HG03060 (cell line): ENCODE measurements around the gene STX1A.

Experiments
- ATAC-seq: cut with Tn5 transposase; IDR thresholded peaks from one replicate; pipeline ENCODE4 v1.9.1; 2021; ENCODE audit warnings: low read depth, moderate number of reproducible peaks; ENCODE audit not compliant: unreplicated experiment

STX1A gene

DNA sequence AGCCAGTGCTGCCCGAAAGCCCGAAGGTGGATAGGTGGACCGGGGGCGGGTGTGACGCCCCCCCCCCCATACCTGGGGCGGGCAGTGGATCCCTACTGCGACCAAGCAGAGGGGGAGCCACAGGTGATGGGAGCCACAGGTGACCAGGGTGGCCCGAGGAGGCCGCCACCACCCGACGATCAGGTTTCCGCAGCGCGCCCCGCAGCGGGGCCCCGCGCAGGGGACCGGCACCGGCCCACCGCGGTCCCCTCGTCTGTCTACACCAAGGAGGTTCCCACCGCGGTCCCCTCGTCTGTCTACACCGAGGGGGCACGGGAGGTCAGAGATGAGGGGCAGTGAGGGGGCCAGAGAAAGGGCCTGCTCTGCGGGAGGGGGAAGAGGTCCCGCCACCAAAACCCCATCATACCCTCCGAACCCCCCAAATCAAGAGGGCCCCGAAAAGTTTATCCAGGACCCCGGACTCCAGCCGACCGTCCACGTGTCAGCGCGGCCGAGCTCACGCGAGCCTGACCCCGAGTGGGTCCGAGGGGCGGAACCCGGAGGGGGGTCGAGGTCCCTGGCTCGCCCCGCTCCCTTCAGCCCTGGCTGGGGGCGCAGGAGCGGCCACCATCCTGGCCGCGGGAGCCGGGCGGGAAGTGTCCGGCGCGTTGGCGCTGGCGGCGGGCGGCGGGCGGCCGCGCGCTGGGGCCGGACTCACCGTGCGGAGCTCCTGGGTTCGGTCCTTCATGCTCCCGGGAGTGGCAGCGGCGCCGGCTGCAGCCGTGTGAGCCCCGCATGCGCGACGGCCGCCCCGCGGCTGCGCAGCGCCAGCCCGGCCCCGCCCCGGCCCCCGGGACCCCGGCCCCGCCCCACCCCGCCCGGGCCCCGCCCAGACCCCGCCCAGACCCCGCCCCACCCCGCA is at the start of gene STX1A:
Gene STX1A, minus strand, starts transcription at position 765 of the 901 bp plus-strand sequence. Its CDS starts 38 bp downstream, at position 727.
- ATAC-seq: no peak

DNA sequence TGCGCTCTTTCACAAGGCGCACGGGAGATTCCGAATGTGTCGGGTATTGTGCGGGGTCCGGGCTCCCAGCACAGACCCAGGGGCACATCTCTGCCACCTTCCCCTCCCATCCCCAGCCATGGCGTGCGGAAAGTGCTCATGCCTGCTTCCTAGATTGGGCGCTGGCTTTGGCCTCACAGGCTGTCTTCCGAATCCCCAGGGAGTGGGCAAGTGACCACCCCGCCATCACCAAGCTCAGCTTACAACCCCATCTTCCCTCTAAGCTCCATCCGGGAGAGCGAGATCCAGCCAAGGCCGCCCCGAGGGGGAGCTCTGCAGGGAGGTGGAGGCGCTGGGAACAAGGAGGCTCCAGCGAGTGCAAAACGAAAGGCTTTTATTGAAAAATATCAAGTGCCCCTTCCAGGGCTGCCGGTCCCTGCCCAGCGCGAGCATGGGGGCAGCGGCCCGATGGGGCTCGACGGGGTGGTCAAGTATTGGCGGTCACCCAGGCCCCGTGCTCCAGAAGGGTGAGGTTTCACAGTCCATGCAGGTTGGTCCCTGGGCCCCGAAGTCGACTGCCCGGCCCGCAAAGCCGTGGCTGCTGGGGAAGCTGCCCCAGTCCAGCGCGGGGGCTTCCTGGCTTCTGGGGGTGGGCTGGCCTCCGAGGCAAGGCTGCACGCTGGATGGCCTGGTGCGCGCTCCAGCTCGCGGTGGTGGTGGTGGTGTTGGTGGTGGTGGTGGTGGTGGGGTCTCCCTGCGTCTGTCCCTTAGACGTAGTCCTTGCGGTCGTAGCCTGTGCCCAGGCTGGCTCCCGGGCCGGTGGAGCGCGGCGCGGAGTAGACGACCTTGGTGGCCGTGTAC is 49.4 kb upstream of the STX1A start:
- ATAC-seq: no peak

DNA sequence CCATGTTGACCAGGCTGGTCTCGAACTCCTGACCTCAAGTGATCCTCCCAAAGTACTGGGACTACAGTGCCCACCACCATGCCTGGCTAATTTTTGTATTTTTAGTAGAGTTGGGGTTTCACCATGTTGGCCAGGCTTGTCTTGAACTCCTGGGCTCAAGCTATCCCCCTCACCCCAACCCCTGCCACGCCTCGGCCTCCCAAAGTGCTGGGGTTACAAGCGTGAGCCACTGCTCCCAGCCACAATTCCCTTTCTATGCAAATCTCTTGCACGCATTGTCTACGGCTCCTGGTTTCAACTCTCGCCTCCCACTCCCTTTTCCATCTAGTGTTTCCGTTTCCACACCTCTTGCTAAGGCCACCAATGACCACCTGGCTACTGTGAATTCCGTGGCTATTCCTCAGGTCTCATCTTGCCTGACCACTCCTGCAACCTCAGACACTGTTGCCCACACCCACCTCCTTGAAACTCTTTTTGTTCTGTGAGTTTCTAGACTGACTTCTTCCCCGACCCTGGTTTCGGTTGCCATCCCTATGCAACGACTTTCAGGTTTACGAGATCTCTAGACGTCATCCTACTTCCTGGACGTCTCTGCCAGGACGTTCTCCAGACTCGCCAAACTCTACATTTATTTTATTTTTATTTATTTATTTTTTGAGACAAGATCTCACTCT is 47.2 kb upstream of the STX1A start:
- no peak for ATAC-seq

DNA sequence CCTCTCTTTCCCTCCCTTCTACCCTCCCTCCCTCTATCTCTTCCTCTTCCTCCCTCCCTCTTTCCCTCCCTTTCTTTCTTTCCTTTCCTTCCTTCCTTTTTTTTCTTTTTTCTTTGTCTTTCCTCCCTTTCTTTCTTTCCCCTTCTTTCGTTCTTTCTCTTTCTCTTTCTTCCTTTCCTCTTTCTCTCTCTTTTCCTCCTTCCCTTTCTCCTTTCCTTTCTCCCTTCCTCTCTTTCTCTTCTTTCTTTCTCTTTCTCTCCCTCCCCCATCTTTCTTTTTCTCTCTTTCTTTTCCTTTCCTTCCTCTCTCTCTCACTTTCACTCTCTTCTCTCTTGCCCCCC is 43.2 kb upstream of the STX1A start:
- no peak for ATAC-seq

DNA sequence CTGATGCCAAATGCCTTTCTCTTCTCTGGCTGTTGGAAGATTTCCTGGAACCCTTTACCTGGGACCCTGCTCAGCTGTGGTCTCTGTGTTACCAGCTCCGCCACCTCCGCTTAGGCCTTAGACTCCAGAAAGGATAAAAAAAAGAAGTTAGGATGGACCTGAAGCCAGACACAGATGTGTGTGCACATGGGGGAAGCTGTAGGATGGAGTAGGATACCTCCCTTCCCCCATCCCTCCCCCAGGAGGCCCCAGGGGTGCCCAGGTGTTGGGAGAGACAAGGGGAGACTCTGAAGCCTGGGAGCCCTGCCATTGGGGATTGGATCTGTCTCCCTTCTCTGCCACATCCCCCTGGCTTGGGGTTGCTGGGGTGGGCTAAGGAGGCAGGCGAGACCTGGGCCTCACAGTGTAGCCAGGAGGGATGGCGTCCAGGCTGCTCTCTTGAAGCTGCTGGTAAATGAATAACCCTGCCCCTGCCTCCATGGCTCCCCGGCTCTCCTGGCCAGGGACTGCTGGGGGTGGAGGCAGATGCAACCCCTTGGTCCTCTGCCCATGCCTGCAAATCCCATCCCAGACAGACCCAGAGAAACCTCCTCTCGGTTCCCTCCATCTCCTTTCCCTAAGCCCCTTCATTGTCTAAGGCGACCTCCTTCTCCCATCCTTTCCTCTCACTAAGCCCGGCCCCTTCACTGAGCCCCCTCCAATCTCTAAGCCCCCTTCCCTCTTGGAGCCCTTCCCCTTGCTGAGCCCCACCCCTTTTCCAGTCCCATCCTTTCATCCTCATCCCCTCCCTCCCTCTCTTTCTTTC is 42.6 kb upstream of the STX1A start:
- no peak for ATAC-seq

DNA sequence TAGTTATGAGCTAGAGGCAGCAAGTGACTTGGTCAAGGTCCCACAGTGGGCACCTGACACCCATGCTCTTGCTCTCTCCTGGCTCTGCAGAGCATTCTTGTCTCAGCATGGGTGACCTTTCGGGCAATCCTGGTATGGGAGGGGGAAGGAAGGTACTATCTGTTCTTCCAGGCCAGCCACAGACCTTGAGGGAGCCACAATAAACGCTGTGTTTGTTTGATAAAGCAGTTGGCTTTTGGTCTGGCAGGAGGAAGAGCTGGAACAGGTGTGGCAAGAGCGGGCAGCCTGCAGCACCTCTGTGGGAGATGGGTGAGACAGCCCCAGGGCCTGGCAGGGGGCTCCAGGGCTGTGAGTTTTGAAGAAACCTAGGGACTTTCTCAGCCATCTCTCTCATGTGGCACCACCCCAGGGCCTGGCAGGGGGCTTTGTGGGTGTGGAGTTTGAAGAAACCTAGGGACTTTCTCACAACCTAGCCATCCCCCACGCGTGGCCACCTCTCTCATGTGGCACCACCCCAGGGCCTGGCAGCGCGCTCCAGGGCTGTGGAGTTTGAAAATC is 39.2 kb upstream of the STX1A start:
- ATAC-seq: no peak

DNA sequence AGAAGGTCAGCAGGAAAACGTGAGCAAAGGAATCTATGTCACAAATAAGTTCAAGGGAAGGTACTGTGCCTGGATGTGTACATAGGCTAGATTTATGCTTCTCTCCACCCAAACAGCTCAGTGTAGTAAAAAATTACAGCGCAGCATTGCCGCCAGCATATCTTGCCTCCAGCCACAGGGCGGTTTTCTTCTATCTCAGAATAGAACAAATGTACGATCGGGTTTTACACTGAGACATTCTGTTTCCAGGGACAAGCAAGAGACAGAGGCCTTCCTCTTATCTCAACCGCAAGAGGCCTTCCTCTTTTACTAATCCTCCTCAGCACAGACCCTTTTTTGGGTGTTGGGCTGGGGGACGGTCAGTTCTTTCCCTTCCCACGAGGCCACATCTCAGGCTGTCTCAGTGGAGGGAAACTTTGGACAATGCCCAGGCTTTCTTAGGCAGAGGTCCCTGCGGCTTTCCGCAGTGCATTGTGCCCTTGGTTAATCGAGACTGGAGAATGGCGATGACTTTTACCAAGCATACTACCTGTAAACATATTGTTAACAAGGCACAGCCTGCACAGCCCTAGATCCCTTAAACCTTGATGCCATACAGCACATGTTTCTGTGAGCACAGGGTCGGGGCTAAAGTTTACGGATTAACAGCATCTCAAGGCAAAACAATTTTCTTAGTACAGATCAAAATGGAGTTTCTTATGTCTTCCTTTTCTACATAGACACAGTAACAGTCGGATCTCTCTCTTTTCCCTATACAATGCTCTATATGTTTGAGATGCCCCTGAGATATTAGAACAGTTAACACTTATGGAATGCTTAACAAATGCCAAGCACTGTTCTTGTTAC is 30.7 kb upstream of the STX1A start:
- no peak for ATAC-seq

DNA sequence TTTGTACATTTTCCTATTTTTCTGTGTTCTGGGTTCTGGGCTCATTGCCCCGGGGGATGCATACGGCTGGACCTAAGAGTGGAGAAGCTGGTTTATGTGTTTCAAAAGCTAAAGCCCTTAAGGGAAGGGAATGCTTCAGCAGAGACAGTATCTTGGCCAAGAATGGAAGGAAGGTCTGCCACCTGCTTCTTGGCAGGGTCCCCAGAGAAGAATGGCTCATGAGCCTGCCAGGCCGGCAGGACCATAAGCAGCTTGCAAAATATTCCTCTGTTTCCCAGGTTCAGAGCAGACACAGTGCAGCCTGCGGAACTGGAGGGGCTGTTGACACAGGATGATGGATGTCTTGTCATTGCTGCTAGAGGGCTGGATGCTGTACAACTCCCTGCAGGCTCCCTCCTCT is 26.9 kb upstream of the STX1A start:
- ATAC-seq: no peak

DNA sequence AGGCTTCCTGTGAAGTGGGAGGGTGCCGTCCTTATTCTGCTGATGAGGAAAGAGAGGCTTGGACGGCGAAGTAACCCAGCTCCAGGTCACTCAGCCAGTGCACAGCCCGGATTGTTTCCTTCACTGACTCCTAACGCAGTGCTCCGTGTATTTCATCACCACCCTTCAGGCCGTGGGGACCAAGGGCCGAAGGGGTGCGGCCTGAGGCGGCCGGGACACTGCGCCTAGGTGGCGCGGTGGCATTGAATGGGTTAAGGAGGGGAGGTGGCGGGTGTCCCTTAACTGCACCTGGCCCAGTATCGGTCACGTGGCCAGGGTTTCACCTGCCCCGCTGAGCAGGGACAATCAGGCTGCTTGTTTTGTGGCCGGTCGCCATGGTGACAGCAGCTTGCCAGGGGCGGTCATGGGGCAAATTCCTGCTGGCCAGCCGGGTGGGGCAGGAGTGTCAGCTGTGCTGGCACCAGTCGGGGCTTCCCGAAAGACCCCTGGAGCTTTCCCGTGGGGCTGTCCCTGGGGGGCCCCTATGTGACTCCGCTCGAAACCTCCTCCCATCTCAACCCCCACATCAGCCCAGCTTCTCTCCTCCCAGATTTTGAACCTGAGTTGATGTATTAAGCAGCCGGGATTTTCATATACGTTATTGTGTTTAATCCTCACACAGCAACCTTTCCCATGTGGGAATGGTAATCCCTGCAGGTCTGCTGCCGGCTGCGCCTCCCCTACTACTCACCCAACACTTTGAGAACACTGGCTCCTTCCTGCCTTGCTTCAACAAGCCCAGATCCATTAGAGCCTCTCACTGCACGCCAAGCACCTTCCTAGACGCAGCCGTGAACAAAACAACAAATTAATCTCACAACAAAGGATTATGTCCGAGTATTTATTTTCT is 23.5 kb upstream of the STX1A start:
- ATAC-seq: no peak

DNA sequence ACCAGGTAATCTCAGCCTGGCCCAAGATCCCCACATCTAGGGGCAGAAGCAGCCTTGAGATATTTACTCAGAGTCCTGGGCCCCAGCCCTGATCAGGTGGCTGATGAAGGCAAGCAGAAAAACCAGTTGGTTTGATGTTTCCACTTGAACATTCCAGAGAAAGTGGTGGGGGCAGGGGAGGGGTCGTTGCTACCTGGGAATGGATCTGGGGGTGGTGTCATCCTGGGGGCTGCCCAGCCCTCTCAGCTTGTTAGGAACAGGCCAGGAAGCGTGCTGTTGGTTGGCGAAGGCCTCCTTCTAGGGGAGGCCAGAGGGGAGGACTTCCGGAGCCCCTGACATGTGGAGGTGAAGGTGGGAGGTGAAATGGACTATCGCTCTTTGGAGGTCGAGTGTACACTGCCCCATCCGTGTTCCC is 22.9 kb upstream of the STX1A start:
- ATAC-seq: no peak

DNA sequence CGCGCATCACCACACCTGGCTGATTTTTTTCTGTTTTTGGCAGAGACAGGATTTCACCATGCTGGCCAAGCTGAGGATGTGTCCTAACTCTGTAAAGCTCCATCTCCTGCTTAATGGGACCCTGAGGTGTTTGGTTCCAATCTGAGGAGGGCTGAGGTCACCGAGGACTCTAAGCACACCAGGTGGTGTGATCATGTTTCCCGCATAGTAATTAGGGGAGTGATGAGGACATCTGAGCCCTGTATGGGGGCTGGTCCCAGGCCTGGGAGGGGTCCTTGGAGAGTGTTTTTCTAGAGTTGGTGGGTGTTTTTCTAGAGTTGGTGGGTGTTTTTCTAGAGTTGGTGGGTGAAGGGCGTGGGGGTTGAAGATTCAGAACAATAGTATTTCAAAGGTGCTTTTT is 22.1 kb upstream of the STX1A start:
- ATAC-seq: no peak

DNA sequence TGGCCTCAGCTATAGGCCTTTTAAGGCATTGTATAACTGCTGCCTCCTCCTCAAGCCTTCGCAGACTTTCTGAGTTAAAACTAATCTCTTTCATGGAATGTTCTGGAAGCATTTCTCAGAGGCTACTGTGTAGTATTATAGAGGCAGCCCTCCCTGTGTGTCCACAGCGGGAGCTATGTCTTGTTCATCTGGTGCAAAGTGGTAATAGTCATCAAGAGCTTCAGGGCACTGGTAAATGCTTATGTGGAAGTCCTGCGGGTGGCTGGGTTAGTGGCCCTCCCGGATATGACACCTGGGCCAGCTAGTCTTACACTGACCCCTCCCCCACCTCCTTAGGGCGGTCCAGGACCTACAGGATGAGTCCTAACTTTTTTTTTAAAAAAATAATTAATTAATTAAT is 21.3 kb upstream of the STX1A start:
- ATAC-seq: no peak

DNA sequence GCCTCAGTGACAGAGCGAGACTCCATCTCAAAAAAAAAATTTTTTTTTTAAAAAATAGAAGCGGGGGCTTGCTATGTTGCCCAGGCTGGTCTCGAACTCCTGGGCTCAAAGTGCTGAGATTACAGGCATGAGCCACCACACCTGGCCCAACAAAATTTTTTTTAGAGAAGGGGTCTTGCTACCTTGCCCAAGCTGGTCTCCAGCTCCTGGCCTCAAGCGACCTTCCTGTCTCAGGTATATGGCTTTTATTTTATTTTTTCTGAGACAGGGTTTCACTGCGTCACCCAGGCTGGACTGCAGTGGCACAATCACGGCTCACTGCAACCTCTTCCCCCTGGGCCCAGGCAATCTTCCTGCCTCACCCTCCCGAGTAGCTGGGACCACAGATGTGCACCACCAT is 20.7 kb upstream of the STX1A start:
- no peak for ATAC-seq

DNA sequence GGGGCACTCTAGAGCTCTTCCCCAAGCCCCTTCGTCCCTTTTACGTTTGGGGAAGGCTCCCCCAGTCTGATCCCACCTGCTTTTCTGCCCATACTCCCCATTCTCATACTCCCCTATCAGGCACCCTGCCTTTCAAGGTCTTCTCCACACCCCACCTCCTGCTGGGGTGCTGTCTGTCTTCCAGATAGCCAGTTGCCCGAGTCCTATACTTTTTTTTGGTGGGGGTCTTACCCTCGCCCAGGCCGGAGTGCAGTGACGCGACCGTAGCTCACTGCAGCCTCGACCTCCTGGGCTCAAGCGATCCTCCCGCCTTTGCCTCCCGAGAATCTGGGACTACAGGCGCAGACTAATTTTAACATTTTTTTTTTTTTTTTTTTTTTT is 19.9 kb upstream of the STX1A start:
- no peak for ATAC-seq

DNA sequence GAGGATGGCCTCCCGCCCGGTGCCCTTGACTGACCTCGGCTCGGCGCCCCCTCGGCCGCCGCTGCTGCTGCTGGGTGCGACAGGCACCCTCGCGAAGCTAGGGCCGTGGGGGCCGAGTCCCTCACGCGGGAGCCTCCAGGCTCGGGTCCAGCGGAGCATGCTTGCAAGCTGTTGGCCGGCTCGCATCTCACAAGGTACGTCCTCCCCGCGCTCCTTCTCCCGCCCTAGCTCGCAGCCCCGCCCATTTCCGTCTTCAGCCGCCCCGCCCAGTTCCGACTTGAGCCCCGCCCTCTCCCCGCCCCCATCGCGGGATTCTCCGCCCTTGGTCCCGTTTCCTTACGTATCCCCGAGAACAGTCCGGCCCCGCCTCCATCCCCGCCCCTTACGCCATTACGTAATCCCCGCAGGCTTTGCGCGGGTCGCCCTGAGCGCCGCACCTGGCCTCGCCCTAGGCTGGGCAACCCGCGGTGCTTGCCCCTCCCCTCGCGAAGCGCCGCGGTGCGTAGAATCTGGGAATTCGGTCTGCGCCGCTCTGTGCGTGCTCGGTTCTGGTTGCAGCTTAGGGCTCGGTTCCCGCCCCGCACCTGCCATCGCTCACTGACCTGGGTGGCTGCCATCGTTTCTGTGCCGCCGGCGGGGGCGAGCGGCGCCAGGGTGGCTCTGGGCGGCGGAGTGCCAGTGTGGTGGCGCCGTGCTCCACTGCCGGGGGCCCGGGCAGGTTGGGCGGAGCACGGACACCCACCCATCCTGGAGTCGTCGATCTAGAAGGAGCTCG is 19.3 kb upstream of the STX1A start, which contains the start of gene ABHD11:
Gene ABHD11, minus strand, starts transcription at position 191 of the 775 bp plus-strand sequence. Its CDS starts 32 bp downstream, at position 159.
- ATAC-seq: peak; percentile 48

DNA sequence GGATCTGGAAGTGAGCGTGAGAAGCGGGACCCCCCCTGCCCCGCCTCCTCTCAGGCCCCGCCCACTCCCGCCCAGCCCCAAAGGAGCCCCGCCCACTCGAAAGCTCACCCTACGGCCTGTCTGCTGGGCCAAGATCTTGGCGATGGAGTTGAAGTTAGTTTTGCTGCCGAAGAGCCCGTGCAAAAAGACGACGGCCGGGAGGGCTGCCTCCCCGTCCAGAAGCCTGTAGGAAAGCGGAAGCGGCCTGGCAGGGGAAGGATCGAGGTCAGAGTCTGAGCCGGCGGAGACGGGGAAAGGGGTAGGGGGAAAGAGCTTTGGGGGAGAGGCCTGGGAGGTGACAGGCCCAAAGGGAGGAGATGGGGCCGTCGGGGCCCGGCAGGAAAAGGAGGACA is 18.7 kb upstream of the STX1A start:
- peak; percentile 10 for ATAC-seq

DNA sequence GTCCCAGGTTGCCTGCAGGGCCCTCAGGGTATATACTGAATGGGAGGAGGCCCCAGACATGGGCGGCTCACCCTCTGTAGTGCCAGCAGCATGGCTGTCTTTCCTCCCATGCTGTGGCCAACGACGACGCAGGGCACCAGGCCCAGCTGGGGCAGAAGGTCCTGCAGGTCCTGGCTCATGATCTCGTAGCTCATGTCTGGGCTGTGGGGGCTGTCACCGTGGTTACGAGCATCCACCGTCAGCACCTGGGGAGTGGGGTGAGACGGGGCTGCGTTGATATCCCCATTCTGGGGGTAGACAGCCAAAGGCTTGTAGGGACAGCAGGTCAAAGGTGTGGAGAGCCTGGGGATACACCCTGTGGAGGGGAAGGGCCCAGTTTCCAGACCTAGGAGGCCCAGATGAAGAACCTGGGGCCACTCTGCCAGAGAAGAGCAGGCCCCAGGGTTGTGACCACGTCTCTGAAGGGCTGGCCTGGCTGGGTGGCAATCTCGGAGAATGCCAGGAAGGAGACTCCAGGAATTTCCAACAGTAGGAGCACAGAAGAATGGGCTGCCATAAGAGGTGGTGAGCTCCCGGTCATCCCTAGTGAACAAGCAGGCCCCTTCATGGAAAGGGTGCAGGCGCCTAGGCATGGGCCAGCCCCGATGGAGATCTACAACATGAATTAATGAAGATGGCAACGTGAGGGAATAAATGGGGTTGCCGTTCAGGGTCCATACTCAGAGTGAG is 18.2 kb upstream of the STX1A start:
- no peak for ATAC-seq
